Lower lobe of right lung (tissue), 2 donors: ENCODE measurements around the gene PTPRD. TPM values are rescaled to one million over a fixed set of nuclear protein-coding genes. Genes with fewer than 3 reads are reported as not detected.

Experiments used
- ATAC-seq, 2 donors: fragments of 200-7000 bp; cut with Tn5 transposase; one replicate each; pipeline ENCODE4 v1.9.1; 2020 to 2022; ENCODE audit warnings: mild to moderate bottlenecking in 2 of 2, moderate library complexity in 2 of 2
- DNase-seq: peaks from one replicate; pipeline ENCODE4 v3.0.0-alpha.2; 2020
- H3K27ac ChIP-seq: fragments of 200-600 bp; one replicate; pipeline ENCODE4 v1.8.0; 2022
- H3K27me3 ChIP-seq: fragments of 200-600 bp; one replicate; pipeline ENCODE4 v1.8.0; 2022; ENCODE audit warnings: low read depth
- H3K36me3 ChIP-seq: fragments of 200-600 bp; one replicate; pipeline ENCODE4 v1.8.0; 2022; ENCODE audit warnings: mild to moderate bottlenecking
- H3K4me1 ChIP-seq: fragments of 200-600 bp; one replicate; pipeline ENCODE4 v1.8.0; 2022
- H3K4me3 ChIP-seq: fragments of 200-600 bp; one replicate; pipeline ENCODE4 v1.8.0; 2022; ENCODE audit warnings: mild to moderate bottlenecking
- H3K9me3 ChIP-seq: fragments of 200-600 bp; one replicate; pipeline ENCODE4 v1.8.0; 2022
- intact Hi-C: fragments of 100-400 bp; cut with DNase I; formaldehyde crosslinking; loops from one replicate; pipeline ENCODE4 v1.11.0; 2022
- total RNA-seq: library from RNA; stranded (reverse); fragmentation: NEBNext Ultra II Directional; extraction: Animal tissue kit (Norgen Biotek cat#: 25700); gene quantifications from one replicate; pipeline ENCODE4 v1.2.1, GENCODE V29; 2021
- TF ChIP-seq, protein P1 (sequence below): fragments of 200-600 bp; IDR thresholded peaks from one replicate; pipeline ENCODE4 v1.8.0; 2022; ENCODE audit warnings: antibody characterized with exemption, mild to moderate bottlenecking
- donor health status: DM: no; HTN: yes; CAD: no; lungs with severe emphysema.

The PTPRD gene
- total RNA-seq, 1 donor from 2014 or later: 17.2 TPM

DNA sequence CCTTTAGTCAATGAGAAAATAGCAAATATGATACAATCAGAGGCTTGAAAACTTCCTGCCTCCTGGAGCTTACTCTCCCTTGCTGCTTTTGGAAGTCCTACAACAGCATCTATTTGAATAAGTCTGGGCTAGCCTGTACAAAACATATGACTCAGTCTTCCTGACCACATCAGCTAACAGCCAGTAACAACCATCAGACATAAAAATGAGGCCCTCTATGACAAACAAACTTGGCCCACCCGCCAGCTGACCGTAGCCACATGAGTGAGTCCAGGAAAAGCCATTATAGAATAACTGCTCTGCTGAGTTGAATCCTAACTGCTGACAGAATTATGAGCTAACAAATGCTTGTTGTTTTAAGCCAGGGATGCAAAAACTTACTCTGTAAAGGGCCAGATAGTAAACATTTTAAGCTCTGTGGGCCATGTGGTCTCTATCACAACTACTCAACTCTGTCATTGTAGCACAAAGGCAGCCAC, 347.6 kb downstream of the PTPRD start:
- ATAC-seq (peak in 1 of 2 donors; percentile 38), DNase-seq (no peak)
- no peaks in the 10 kb centered on the region for H3K27me3 ChIP-seq
- TF ChIP-seq, protein P1, sequence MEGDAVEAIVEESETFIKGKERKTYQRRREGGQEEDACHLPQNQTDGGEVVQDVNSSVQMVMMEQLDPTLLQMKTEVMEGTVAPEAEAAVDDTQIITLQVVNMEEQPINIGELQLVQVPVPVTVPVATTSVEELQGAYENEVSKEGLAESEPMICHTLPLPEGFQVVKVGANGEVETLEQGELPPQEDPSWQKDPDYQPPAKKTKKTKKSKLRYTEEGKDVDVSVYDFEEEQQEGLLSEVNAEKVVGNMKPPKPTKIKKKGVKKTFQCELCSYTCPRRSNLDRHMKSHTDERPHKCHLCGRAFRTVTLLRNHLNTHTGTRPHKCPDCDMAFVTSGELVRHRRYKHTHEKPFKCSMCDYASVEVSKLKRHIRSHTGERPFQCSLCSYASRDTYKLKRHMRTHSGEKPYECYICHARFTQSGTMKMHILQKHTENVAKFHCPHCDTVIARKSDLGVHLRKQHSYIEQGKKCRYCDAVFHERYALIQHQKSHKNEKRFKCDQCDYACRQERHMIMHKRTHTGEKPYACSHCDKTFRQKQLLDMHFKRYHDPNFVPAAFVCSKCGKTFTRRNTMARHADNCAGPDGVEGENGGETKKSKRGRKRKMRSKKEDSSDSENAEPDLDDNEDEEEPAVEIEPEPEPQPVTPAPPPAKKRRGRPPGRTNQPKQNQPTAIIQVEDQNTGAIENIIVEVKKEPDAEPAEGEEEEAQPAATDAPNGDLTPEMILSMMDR: no peak
- H3K27ac ChIP-seq: no peak overlapping the region
- no peak overlapping the region for H3K4me3 ChIP-seq
- H3K9me3 ChIP-seq: no peaks in the 10 kb centered on the region
- H3K4me1 ChIP-seq: no peaks in the 10 kb centered on the region
- intact Hi-C loops: no loop called here
- no peaks in the 10 kb centered on the region for H3K36me3 ChIP-seq

DNA sequence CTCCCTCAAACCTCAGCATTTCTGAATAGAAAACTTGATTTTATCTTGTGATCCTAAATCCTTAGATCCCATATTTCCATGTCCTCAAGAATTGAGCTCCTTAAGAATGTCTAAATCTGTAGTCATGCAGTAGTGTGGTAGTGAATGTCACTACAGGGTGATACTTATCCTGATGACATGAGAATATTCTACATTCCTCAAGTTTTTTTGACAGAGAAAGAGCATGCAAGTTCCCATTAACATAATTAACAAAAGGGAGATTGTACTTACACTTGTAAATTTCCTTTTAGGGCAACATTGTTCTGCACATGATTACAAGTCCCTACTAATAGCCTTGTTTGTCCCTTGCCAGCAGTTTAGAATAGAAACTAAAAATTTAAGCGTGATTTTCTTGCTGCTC, 352.3 kb downstream of the PTPRD start:
- intact Hi-C loops: no loop called here
- no peak for ATAC-seq
- Histone ChIP-seq H3K9me3 (no peaks in the 10 kb centered on the region), H3K4me1 (no peaks in the 10 kb centered on the region), H3K4me3 (no peak overlapping the region), H3K36me3 (no peaks in the 10 kb centered on the region), H3K27me3 (no peaks in the 10 kb centered on the region), H3K27ac (no peak overlapping the region)
- no peak for DNase-seq
- TF ChIP-seq, protein P1: no peak

DNA sequence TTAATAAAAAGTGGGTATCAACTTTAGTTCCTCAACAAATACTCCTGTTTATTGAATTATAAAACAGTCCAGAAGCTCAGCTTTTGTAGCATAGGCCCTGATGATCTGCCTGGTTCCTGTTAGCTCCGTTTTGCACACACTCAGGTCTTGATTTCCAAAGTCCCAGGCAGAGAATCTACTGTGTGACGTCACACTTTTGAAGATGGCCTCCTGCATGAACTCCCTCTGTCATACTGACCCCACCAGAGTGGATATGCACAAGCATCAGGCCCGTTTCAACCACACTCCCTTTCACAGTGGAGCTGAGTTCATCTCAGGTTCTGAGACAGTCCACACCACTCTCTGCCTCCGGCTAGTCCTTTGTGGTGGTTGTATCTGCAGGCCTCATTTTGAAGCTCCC, 353.1 kb downstream of the PTPRD start:
- Histone ChIP-seq H3K27me3 (no peaks in the 10 kb centered on the region), H3K9me3 (no peaks in the 10 kb centered on the region), H3K4me1 (no peaks in the 10 kb centered on the region), H3K36me3 (no peaks in the 10 kb centered on the region), H3K27ac (no peak overlapping the region), H3K4me3 (no peak overlapping the region)
- intact Hi-C loops: no loop called here
- DNase-seq: no peak
- TF ChIP-seq, protein P1: no peak
- no peak for ATAC-seq

DNA sequence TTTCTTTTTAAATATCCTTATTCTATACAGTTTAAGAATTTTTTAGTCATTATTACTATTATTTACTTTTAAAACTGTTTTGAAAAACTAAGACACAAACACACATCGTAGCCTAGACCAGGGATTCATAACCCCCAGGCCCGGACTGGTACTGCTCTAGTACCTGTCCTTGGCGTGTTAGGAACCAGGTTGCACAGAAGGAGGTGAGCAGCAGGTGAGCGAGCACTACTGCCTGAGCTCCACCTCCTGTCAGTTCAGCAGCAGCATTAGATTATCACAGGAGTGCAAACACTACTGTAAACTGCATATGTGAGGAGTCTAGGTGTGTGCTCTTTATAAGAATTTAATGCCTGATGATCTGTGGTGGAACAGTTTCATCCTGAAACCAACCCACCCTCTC, 357.0 kb downstream of the PTPRD start:
- Histone ChIP-seq H3K9me3 (no peaks in the 10 kb centered on the region), H3K36me3 (no peaks in the 10 kb centered on the region), H3K27me3 (no peaks in the 10 kb centered on the region), H3K4me3 (no peak overlapping the region), H3K27ac (no peak overlapping the region), H3K4me1 (no peaks in the 10 kb centered on the region)
- intact Hi-C loops: no loop called here
- TF ChIP-seq, protein P1: no peak
- DNase-seq: no peak
- no peak for ATAC-seq

DNA sequence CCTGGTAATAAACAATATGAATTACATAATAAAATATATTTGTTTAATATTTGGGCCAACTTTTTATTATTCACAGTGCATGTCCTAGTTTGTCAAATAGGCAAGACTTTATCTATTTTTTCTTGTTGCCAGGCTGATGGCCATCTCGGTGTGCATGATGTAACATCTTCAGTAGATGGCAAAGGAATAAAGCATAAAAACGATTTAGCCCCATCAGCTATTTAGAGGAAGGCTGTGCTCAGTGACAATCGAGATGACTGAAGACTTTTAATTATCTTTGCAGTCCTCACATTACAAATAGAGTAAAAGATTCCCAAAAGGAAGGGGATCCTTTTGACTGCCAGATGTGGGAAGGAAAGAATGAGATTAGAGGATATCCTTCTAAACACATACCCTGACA, 358.5 kb downstream of the PTPRD start:
- ATAC-seq (no peak), DNase-seq (no peak)
- H3K9me3 ChIP-seq: no peaks in the 10 kb centered on the region
- H3K4me1 ChIP-seq: no peaks in the 10 kb centered on the region
- no peak overlapping the region for H3K27ac ChIP-seq
- TF ChIP-seq, protein P1: no peak
- no peak overlapping the region for H3K4me3 ChIP-seq
- H3K36me3 ChIP-seq: no peaks in the 10 kb centered on the region
- H3K27me3 ChIP-seq: no peaks in the 10 kb centered on the region
- intact Hi-C loops: no loop called here

DNA sequence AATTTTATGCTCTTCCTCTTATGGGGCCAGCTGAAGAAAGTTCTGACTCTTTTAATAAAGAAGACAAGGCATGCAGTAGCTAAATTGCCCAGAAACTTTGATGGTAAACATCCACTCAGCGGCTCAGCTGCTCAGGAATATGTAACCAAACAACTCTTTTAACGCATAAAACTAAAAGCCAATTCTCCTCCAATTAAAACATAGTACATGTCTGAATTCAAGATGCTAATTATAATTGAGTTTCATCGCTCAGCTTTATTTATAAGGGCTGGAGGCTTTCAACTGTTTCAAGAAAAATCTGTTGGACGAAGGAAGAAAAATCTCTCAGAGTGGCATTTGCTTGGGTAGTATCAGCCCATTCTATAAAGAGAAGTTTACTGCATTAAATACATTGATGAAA, 359.5 kb downstream of the PTPRD start:
- intact Hi-C loops: no loop called here
- Histone ChIP-seq H3K4me1 (no peaks in the 10 kb centered on the region), H3K9me3 (no peaks in the 10 kb centered on the region), H3K4me3 (no peak overlapping the region), H3K27me3 (no peaks in the 10 kb centered on the region), H3K27ac (no peak overlapping the region), H3K36me3 (no peaks in the 10 kb centered on the region)
- no peak for DNase-seq
- TF ChIP-seq, protein P1: no peak
- ATAC-seq: no peak
